ENCODE data around the gene BTBD10. TPM values are rescaled to one million over a fixed set of nuclear protein-coding genes. Genes with fewer than 3 reads are reported as not detected.

BTBD10 gene
- total and polyA plus RNA-seq, 2 of the 13 experiments (the other 11 are each of a cell fraction or from before 2014, with no cell fraction given) = 9.8 to 26.6 TPM

- TF ChIP-seq, protein P1, sequence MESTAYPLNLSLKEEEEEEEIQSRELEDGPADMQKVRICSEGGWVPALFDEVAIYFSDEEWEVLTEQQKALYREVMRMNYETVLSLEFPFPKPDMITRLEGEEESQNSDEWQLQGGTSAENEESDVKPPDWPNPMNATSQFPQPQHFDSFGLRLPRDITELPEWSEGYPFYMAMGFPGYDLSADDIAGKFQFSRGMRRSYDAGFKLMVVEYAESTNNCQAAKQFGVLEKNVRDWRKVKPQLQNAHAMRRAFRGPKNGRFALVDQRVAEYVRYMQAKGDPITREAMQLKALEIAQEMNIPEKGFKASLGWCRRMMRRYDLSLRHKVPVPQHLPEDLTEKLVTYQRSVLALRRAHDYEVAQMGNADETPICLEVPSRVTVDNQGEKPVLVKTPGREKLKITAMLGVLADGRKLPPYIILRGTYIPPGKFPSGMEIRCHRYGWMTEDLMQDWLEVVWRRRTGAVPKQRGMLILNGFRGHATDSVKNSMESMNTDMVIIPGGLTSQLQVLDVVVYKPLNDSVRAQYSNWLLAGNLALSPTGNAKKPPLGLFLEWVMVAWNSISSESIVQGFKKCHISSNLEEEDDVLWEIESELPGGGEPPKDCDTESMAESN (CRISPR knock-in tag; conservative IDR thresholded peaks at IDR 0.05) = peak; percentile 81; the same call in 1 of the 2 replicates
- TF ChIP-seq ARID4A (CRISPR knock-in tag; IDR thresholded peaks at IDR 0.05; ENCODE audit: borderline replicate concordance) (peak; percentile 85), IKZF4 (CRISPR knock-in tag; IDR thresholded peaks at IDR 0.05; ENCODE audit: borderline replicate concordance, low read depth, not compliant biosample characterization) (peak; percentile 57), HMGXB3 (CRISPR knock-in tag; IDR thresholded peaks at IDR 0.05; ENCODE audit: borderline replicate concordance) (peak; percentile 45; the same call in 1 of the 2 replicates), BRD4 (CRISPR knock-in tag; IDR thresholded peaks at IDR 0.05) (peak; percentile 19; the same call in 1 of the 2 replicates), ZZZ3 (CRISPR knock-in tag; IDR thresholded peaks at IDR 0.05; ENCODE audit: borderline replicate concordance) (peak; percentile 82; the same call in 1 of the 2 replicates), CCAR2 (optimal IDR thresholded peaks at IDR 0.05; ENCODE audit: low read depth, low read length) (no peak), ZSCAN31 (CRISPR knock-in tag; IDR thresholded peaks at IDR 0.05; ENCODE audit: low read depth) (peak; percentile 45; the same call in 1 of the 2 replicates), SMAD3 (CRISPR knock-in tag; IDR thresholded peaks at IDR 0.05) (peak; percentile 81)
- TF ChIP-seq, protein P2, sequence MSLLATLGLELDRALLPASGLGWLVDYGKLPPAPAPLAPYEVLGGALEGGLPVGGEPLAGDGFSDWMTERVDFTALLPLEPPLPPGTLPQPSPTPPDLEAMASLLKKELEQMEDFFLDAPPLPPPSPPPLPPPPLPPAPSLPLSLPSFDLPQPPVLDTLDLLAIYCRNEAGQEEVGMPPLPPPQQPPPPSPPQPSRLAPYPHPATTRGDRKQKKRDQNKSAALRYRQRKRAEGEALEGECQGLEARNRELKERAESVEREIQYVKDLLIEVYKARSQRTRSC (CRISPR knock-in tag; IDR thresholded peaks at IDR 0.05; ENCODE audit: low read depth) = no peak
- TF ChIP-seq, protein P3, sequence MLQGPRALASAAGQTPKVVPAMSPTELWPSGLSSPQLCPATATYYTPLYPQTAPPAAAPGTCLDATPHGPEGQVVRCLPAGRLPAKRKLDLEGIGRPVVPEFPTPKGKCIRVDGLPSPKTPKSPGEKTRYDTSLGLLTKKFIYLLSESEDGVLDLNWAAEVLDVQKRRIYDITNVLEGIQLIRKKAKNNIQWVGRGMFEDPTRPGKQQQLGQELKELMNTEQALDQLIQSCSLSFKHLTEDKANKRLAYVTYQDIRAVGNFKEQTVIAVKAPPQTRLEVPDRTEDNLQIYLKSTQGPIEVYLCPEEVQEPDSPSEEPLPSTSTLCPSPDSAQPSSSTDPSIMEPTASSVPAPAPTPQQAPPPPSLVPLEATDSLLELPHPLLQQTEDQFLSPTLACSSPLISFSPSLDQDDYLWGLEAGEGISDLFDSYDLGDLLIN (CRISPR knock-in tag; IDR thresholded peaks at IDR 0.05; ENCODE audit: borderline replicate concordance) = no peak
Observed at GRCh38 chr11:13462901-13463778, at the start of gene BTBD10 (continued).

Data from HepG2 (cell line).